Pancreas (tissue), 10 donors: ENCODE measurements around the gene INPP5F. TPM values are rescaled to one million over a fixed set of nuclear protein-coding genes. Genes with fewer than 3 reads are reported as not detected.

Source experiments
- ATAC-seq, 4 donors: fragments of 200-7000 bp; cut with Tn5 transposase; one replicate each; pipeline versions ENCODE4 v1.8.0 to v1.9.1; 2020; ENCODE audit warnings: mild to moderate bottlenecking in 4 of 4, moderate library complexity in 4 of 4
- DNase-seq, 6 donors: peaks; one replicate each; pipeline ENCODE4 v3.0.0-alpha.2; 2020
- FAIRE-seq: peaks from 2 replicates; lab custom pipeline; 2012; peaks lifted over from hg19 to GRCh38; lab: Jason Lieb, UNC
- H3K27ac ChIP-seq, 4 donors: fragments of 200-600 bp; sonication (generic); 1 replicate in 3 of 4; 2 replicates in 1 of 4; pipeline versions ENCODE4 v1.5.0 to v1.8.0; 2020
- H3K27me3 ChIP-seq, 4 donors: fragments of 200-600 bp; one replicate each; pipeline ENCODE4 v1.8.0; 2021
- H3K36me3 ChIP-seq, 3 donors: fragments of 200-600 bp; sonication (generic) in 1 of 3; one replicate each; pipeline versions ENCODE4 v1.5.0 to v1.8.0; 2020 to 2021
- H3K4me1 ChIP-seq, 3 donors: fragments of 200-600 bp; one replicate each; pipeline ENCODE4 v1.8.0; 2021
- H3K4me3 ChIP-seq, 4 donors: fragments of 200-600 bp; sonication (generic) in 2 of 4; one replicate each; pipeline versions ENCODE4 v1.5.0 to v1.8.0; 2020 to 2021
- H3K9me3 ChIP-seq, 4 donors: fragments of 200-600 bp; one replicate each; pipeline ENCODE4 v1.8.0; 2021
- CTCF ChIP-seq, 4 donors: fragments of 200-600 bp; sonication (generic) in 3 of 4; IDR thresholded peaks; one replicate each; pipeline versions ENCODE4 v1.5.0 to v1.8.0; 2021; ENCODE audit warnings: antibody characterized with exemption in 4 of 4
- WGBS, 2 donors: extraction: QIAGEN DNeasy Blood & Tissue Kit; methylation state at CpG; one replicate each; pipeline ENCODE4 v1.1.7; 2013; 5-methylcytosine and 5-hydroxymethylcytosine counted together
- intact Hi-C, 3 donors: fragments of 100-400 bp; cut with DNase I; formaldehyde crosslinking; loops; one replicate each; pipeline versions ENCODE4 v1.11.1 to v1.14.2; 2022
- polyA plus RNA-seq, 2 donors: library from polyadenylated mRNA; stranded (reverse); fragments of 200-250 nt; gene quantifications; one replicate each; pipeline ENCODE4 v1.2.3, GENCODE V29; 2013
- total RNA-seq, 6 donors: library from RNA; stranded (reverse); fragmentation: NEBNext Ultra II Directional in 4 of 6; extraction: Animal tissue kit (Norgen Biotek cat#: 25700) in 4 of 6; gene quantifications; one replicate each; pipeline versions ENCODE4 v1.2.1 to v1.2.4, GENCODE V29; 2021 to 2023
- donor health status: healthy with polysubstance abuse.
- donor health status: DM: no; HTN: no; CAD: no; lungs with moderate emphysema.
- donor health status: DM: no; HTN: no; CAD: no.
- donor health status: control.
- donor health status: control.
- donor health status: Bipolar disorder and iron deficiency.
- donor health status: DM: yes; HTN: yes; CAD: no.
- donor health status: DM: no; HTN: no; CAD: no.
- donor health status: DM: no; HTN: no; CAD: no.
- donor health status: DM: yes; HTN: yes; CAD: no.

The INPP5F gene
- total and polyA plus RNA-seq, 8 donors, result 4.3 to 13.6 (median 4.7) TPM

- H3K36me3 ChIP-seq, result no peaks in the 10 kb centered on the region
These were observed 50.7 kb downstream of the INPP5F start for GRCh38 chr10:119776536-119776935.

GRCh38 chr10:119777686-119778085 lies 51.8 kb downstream of the INPP5F start:
- Histone ChIP-seq H3K4me1 (no peaks in the 10 kb centered on the region), H3K9me3 (no peaks in the 10 kb centered on the region), H3K36me3 (no peaks in the 10 kb centered on the region), H3K4me3 (no peak overlapping the region), H3K27me3 (no peaks in the 10 kb centered on the region), H3K27ac (no peak overlapping the region)
- WGBS, 2 donors, result 97 to 99% methylated on average over 3 of the region's 3 CpGs
- TF ChIP-seq CTCF (IDR thresholded peaks at IDR 0.05), result no peak
- FAIRE-seq (no peak), DNase-seq (no peak), ATAC-seq (no peak)
- intact Hi-C loops, result no loop called here

More at GRCh38 chr10:119776536-119776935, 50.7 kb downstream of the INPP5F start:
- intact Hi-C loops, result no loop called here
- no peak overlapping the region for H3K27ac ChIP-seq
- H3K4me3 ChIP-seq, result no peak overlapping the region
- no peak for TF ChIP-seq CTCF (IDR thresholded peaks at IDR 0.05)
- WGBS, 2 donors, result 94 to 95% methylated on average over 1 of the region's 1 CpG
- FAIRE-seq, result no peak
- no peaks in the 10 kb centered on the region for H3K27me3 ChIP-seq
- DNase-seq, result no peak
- H3K9me3 ChIP-seq, result no peaks in the 10 kb centered on the region
- ATAC-seq, result no peak
- no peaks in the 10 kb centered on the region for H3K4me1 ChIP-seq

- Histone ChIP-seq H3K27ac (no peak overlapping the region), H3K4me3 (no peak overlapping the region), H3K27me3 (no peaks in the 10 kb centered on the region), H3K4me1 (no peaks in the 10 kb centered on the region), H3K9me3 (no peaks in the 10 kb centered on the region), H3K36me3 (no peaks in the 10 kb centered on the region)
- FAIRE-seq (no peak), DNase-seq (no peak), ATAC-seq (no peak)
- TF ChIP-seq CTCF (IDR thresholded peaks at IDR 0.05), result no peak
- intact Hi-C loops, result no loop called here
- 91 to 94% methylated on average over 7 of the region's 7 CpGs for WGBS, 2 donors
These were observed 53.1 kb downstream of the INPP5F start for GRCh38 chr10:119778776-119779445.

- DNase-seq (no peak), FAIRE-seq (no peak), ATAC-seq (no peak)
- Histone ChIP-seq H3K27me3 (no peaks in the 10 kb centered on the region), H3K9me3 (no peaks in the 10 kb centered on the region), H3K36me3 (no peaks in the 10 kb centered on the region), H3K27ac (no peak overlapping the region), H3K4me3 (no peak overlapping the region), H3K4me1 (no peaks in the 10 kb centered on the region)
- intact Hi-C loops, result no loop called here
- TF ChIP-seq CTCF (IDR thresholded peaks at IDR 0.05), result no peak
- WGBS, 2 donors, result 91 to 93% methylated on average over 5 of the region's 5 CpGs
These were observed 55.1 kb downstream of the INPP5F start for GRCh38 chr10:119780879-119781480.

- Histone ChIP-seq H3K27ac (no peak overlapping the region), H3K4me1 (no peaks in the 10 kb centered on the region), H3K36me3 (no peaks in the 10 kb centered on the region), H3K9me3 (no peaks in the 10 kb centered on the region), H3K27me3 (no peaks in the 10 kb centered on the region), H3K4me3 (no peak overlapping the region)
- no peak for DNase-seq
- 78 to 84% methylated on average over 2 of the region's 2 CpGs for WGBS, 2 donors
- no peak for FAIRE-seq
- ATAC-seq, result no peak
- no peak for TF ChIP-seq CTCF (IDR thresholded peaks at IDR 0.05)
- intact Hi-C loops, result no loop called here
These were observed 55.6 kb downstream of the INPP5F start for GRCh38 chr10:119781498-119781897.
